GM21515 (cell line): ENCODE measurements around the gene KCNIP4.
"Not testable (repeated sequence)": the region's sequence is repeated elsewhere in the genome, so short reads cannot be mapped to it uniquely, and the experiment has no call there.

Source experiments
- ATAC-seq: cut with Tn5 transposase; IDR thresholded peaks from one replicate; pipeline ENCODE4 v1.9.1; 2021; ENCODE audit not compliant: unreplicated experiment

The KCNIP4 gene

GRCh38 chr4:20805716-20806115 lies 1142.9 kb downstream of the KCNIP4 start:
- ATAC-seq, result no peak

- ATAC-seq, result no peak
Observed at GRCh38 chr4:20787940-20788665, 1160.5 kb downstream of the KCNIP4 start.

- ATAC-seq, result not testable (repeated sequence)
Observed at GRCh38 chr4:20783134-20783533, 1165.4 kb downstream of the KCNIP4 start.

- ATAC-seq, result no peak
Observed at GRCh38 chr4:20778896-20779295, 1169.7 kb downstream of the KCNIP4 start.

GRCh38 chr4:20773144-20773997 lies 1175.2 kb downstream of the KCNIP4 start:
- peak; percentile 92 for ATAC-seq

GRCh38 chr4:20764366-20764992 lies 1184.1 kb downstream of the KCNIP4 start:
- ATAC-seq, result no peak

- no peak for ATAC-seq
Observed at GRCh38 chr4:20761826-20762225, 1186.7 kb downstream of the KCNIP4 start.

GRCh38 chr4:20761382-20761781 lies 1187.2 kb downstream of the KCNIP4 start:
- ATAC-seq, result no peak

- ATAC-seq, result no peak
Observed at GRCh38 chr4:20760053-20760452, 1188.5 kb downstream of the KCNIP4 start.

- no peak for ATAC-seq
Observed at GRCh38 chr4:20754036-20754435, 1194.5 kb downstream of the KCNIP4 start.

- no peak for ATAC-seq
Observed at GRCh38 chr4:20752641-20753040, 1195.9 kb downstream of the KCNIP4 start.

GRCh38 chr4:20746000-20746399 lies 1202.6 kb downstream of the KCNIP4 start:
- ATAC-seq, result not testable (repeated sequence)

- no peak for ATAC-seq
Observed at GRCh38 chr4:20735931-20736330, 1212.6 kb downstream of the KCNIP4 start.

- no peak for ATAC-seq
Observed at GRCh38 chr4:20724915-20725314, 1223.7 kb downstream of the KCNIP4 start.

GRCh38 chr4:20723463-20723862 lies 1225.1 kb downstream of the KCNIP4 start:
- ATAC-seq, result no peak

GRCh38 chr4:20723019-20723418 lies 1225.6 kb downstream of the KCNIP4 start:
- ATAC-seq, result no peak

GRCh38 chr4:20711335-20711734 lies 1237.2 kb downstream of the KCNIP4 start:
- no peak for ATAC-seq

- ATAC-seq, result peak; percentile 100
Observed at GRCh38 chr4:20700007-20700761, 1248.4 kb downstream of the KCNIP4 start, which contains the start of gene PACRGL. Gene PACRGL (plus strand): TSS chr4:20700458. CDS start chr4:20704482, 4,024 bp downstream.

GRCh38 chr4:20698820-20699219 lies 1249.8 kb downstream of the KCNIP4 start:
- ATAC-seq, result no peak

GRCh38 chr4:20698382-20698781 lies 1250.2 kb downstream of the KCNIP4 start:
- ATAC-seq, result no peak

GRCh38 chr4:20696815-20697214 lies 1251.8 kb downstream of the KCNIP4 start:
- ATAC-seq, result no peak
